Trophoblast cell (in vitro differentiated cells and primary cell): ENCODE results near the gene RNLS.
"Not testable (repeated sequence)": the region's sequence is repeated elsewhere in the genome, so short reads cannot be mapped to it uniquely, and the experiment has no call there.

ENCODE experiments used
- DNase-seq, 2 donors: peaks; one replicate each; pipeline ENCODE4 v3.0.0-alpha.2; 2016
- H2AFZ ChIP-seq: 2 replicates; pipeline ENCODE4 v1.6.1; 2013; ENCODE audit warnings: low read length, moderate library complexity, mild to moderate bottlenecking; ENCODE audit not compliant: insufficient read depth, poor library complexity
- H2AK5ac ChIP-seq: 2 replicates; pipeline ENCODE4 v1.6.1; 2013; ENCODE audit warnings: mild to moderate bottlenecking, low read length
- H2BK120ac ChIP-seq: 2 replicates; pipeline ENCODE4 v1.6.1; 2013; ENCODE audit warnings: low read length, mild to moderate bottlenecking, moderate library complexity; ENCODE audit not compliant: insufficient read depth, poor library complexity
- H2BK12ac ChIP-seq: 2 replicates; pipeline ENCODE4 v1.6.1; 2013; ENCODE audit warnings: mild to moderate bottlenecking, low read length, moderate library complexity
- H2BK5ac ChIP-seq: 2 replicates; pipeline ENCODE4 v1.6.1; 2013; ENCODE audit warnings: low read length, low read depth, moderate library complexity, mild to moderate bottlenecking; ENCODE audit not compliant: poor library complexity
- H3K14ac ChIP-seq: 2 replicates; pipeline ENCODE4 v1.6.1; 2013; ENCODE audit warnings: mild to moderate bottlenecking, low read length
- H3K18ac ChIP-seq: 2 replicates; pipeline ENCODE4 v1.6.1; 2013; ENCODE audit warnings: mild to moderate bottlenecking, low read length
- H3K23ac ChIP-seq: 2 replicates; pipeline ENCODE4 v1.6.1; 2013; ENCODE audit warnings: low read length
- H3K27ac ChIP-seq: 2 replicates; pipeline ENCODE4 v1.5.1; 2013; ENCODE audit warnings: low read depth, mild to moderate bottlenecking, inconsistent platforms, low read length, moderate library complexity
- H3K27me3 ChIP-seq: 2 replicates; pipeline ENCODE4 v1.6.1; 2013; ENCODE audit warnings: inconsistent platforms, mild to moderate bottlenecking, low read length, moderate library complexity; ENCODE audit not compliant: insufficient read depth
- H3K36me3 ChIP-seq, 2 experiments: 1 replicate in 1 of 2; 2 replicates in 1 of 2; pipeline ENCODE4 v1.6.1; 2013; ENCODE audit warnings: low read length in 2 of 2, mild to moderate bottlenecking in 2 of 2, moderate library complexity in 1 of 2; ENCODE audit not compliant: insufficient read depth in 2 of 2, control insufficient read depth in 1 of 2
- H3K4ac ChIP-seq: 2 replicates; pipeline ENCODE4 v1.6.1; 2013; ENCODE audit warnings: low read depth, mild to moderate bottlenecking, low read length, moderate library complexity
- H3K4me1 ChIP-seq, 2 experiments: 1 replicate in 1 of 2; 2 replicates in 1 of 2; pipeline ENCODE4 v1.6.1; 2013; ENCODE audit warnings: low read length in 2 of 2, mild to moderate bottlenecking in 2 of 2, moderate library complexity in 1 of 2; ENCODE audit not compliant: insufficient read depth in 2 of 2, control insufficient read depth in 1 of 2
- H3K4me2 ChIP-seq: 2 replicates; pipeline ENCODE4 v1.6.1; 2013; ENCODE audit warnings: inconsistent platforms, mild to moderate bottlenecking, low read length, moderate library complexity
- H3K4me3 ChIP-seq: 2 replicates; pipeline ENCODE4 v1.5.1; 2013; ENCODE audit warnings: mild to moderate bottlenecking, low read depth, low read length, inconsistent platforms
- H3K79me1 ChIP-seq: one replicate; pipeline ENCODE4 v1.6.1; 2013; ENCODE audit warnings: low read length
- H3K79me2 ChIP-seq: 2 replicates; pipeline ENCODE4 v1.6.1; 2013; ENCODE audit warnings: low read length, mild to moderate bottlenecking; ENCODE audit not compliant: control insufficient read depth, insufficient read depth, poor library complexity
- H3K9ac ChIP-seq: 2 replicates; pipeline ENCODE4 v1.6.1; 2013; ENCODE audit warnings: mild to moderate bottlenecking, low read length
- H3K9me3 ChIP-seq: 2 replicates; pipeline ENCODE4 v1.6.1; 2013; ENCODE audit warnings: low read depth, mild to moderate bottlenecking, control low read depth, inconsistent platforms, low read length; ENCODE audit not compliant: insufficient read depth
- H4K12ac ChIP-seq: 2 replicates; pipeline ENCODE4 v1.6.1; 2013; ENCODE audit warnings: low read depth, mild to moderate bottlenecking, low read length, moderate library complexity
- H4K8ac ChIP-seq: 2 replicates; pipeline ENCODE4 v1.6.1; 2013; ENCODE audit warnings: low read depth, mild to moderate bottlenecking, low read length, moderate library complexity
- H4K91ac ChIP-seq: one replicate; pipeline ENCODE4 v1.6.1; 2013; ENCODE audit warnings: low read depth, mild to moderate bottlenecking, low read length, moderate library complexity
- WGBS: extraction: QIAGEN DNeasy Blood & Tissue Kit; methylation state at CpG from one replicate; pipeline ENCODE4 v1.1.7; 2013; ENCODE audit warnings: missing lambda C conversion rate; ENCODE audit not compliant: insufficient read length, insufficient coverage; ENCODE audit errors: extremely low coverage; 5-methylcytosine and 5-hydroxymethylcytosine counted together

The RNLS gene

DNA sequence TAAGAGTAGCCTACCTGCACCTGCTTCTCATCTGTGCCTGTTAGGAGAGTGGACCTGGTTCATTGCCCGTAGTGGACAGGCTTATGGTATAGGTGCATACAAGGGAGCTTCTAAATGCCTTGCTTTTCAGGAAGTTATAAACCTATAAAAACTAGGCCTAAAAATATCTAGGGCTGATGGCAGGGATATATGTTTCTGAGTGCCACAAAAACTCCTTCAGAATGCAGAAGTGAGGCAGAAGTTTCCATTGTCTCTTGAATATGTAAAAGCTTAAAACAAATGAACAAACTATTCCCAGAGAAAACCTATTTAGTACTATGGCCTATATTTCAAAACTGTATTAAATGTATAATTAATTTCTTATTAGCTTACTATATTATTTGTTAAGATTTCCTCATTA is 91.8 kb downstream of the RNLS start:
- no peak overlapping the region for H3K23ac ChIP-seq
- no peaks in the 10 kb centered on the region for H3K4me1 ChIP-seq
- H3K79me1 ChIP-seq = no peaks in the 10 kb centered on the region
- no peak overlapping the region for H3K14ac ChIP-seq
- no peak overlapping the region for H4K8ac ChIP-seq
- no peak overlapping the region for H3K9ac ChIP-seq
- H2BK120ac ChIP-seq = no peak overlapping the region
- H3K9me3 ChIP-seq = no peaks in the 10 kb centered on the region
- no peak overlapping the region for H2BK5ac ChIP-seq
- no peaks in the 10 kb centered on the region for H3K79me2 ChIP-seq
- no peak overlapping the region for H2BK12ac ChIP-seq
- no peak overlapping the region for H2AFZ ChIP-seq
- H3K18ac ChIP-seq = no peak overlapping the region
- H3K4me2 ChIP-seq = no peak overlapping the region
- no peak overlapping the region for H3K27ac ChIP-seq
- no CpG with 5 or more reads among the region's 1 CpG for WGBS
- no peak overlapping the region for H2AK5ac ChIP-seq
- no peak overlapping the region for H4K12ac ChIP-seq
- no peak for DNase-seq
- no peaks in the 10 kb centered on the region for H3K27me3 ChIP-seq
- no peak overlapping the region for H3K4me3 ChIP-seq
- no peak overlapping the region for H3K4ac ChIP-seq
- H3K36me3 ChIP-seq = no peaks in the 10 kb centered on the region
- no peak overlapping the region for H4K91ac ChIP-seq

DNA sequence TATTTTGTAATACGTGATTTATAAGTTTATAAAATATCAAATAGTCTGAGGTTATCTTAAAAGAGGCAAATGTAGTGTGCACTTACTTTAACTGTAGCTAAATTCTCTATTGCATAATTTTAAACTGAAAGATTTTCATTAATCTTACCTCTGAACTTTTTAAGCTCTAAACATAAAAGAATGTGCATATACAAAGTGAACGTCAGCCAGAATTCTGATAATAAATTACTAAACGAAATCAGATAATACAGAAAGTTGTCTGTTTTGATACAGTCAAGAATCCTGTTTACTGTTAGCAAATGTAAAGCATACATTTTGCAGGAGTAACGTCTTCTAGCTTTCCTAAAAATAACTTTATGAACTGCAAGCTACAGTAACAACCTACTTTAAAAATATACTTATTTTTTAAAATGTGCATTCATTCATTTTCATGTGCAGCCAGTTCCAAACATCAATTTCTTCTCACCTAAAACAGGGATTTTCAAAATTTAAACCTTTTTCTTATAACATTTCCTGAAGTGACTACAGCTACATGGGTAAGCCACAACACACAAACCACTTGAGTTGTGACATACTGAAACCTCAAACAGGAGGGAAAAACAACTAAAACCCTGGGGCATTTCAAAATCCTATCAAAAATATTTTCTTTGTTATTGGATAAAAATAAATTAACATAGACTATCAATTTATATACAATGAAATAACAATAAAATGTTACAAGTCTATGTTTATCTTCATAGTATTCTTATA is 92.7 kb downstream of the RNLS start:
- WGBS = no CpG with 5 or more reads among the region's 4 CpGs

DNA sequence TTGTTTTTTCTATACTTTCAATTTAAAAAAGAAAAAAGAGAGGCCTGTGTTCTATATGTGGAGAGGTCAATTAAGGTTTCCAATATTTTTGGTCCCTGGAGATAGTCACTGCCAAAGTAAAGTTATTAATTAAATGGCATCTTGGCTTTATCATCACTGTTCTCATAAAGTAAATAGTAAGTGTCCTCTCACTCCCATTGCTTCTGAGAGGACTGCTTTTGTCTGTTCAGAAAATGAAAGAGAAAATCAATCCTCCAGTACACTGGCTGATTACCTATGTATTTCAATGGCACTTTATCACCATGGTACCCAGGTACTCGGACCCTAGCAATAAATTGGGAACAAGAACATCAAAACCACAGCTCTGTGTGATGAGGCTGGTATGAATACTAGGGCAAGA is 94.0 kb downstream of the RNLS start:
- Histone ChIP-seq H2BK5ac (no peak overlapping the region), H3K4me1 (no peaks in the 10 kb centered on the region), H3K27ac (no peak overlapping the region), H3K4me2 (no peak overlapping the region), H2AK5ac (no peak overlapping the region), H3K4ac (no peak overlapping the region), H4K91ac (no peak overlapping the region), H3K23ac (no peak overlapping the region), H4K8ac (no peak overlapping the region), H2AFZ (no peak overlapping the region), H3K4me3 (no peak overlapping the region), H3K36me3 (no peaks in the 10 kb centered on the region), H3K9ac (no peak overlapping the region), H3K9me3 (no peaks in the 10 kb centered on the region), H3K79me1 (no peaks in the 10 kb centered on the region), H3K18ac (no peak overlapping the region), H2BK12ac (no peak overlapping the region), H3K79me2 (no peaks in the 10 kb centered on the region), H2BK120ac (no peak overlapping the region), H3K27me3 (no peaks in the 10 kb centered on the region), H3K14ac (no peak overlapping the region), H4K12ac (no peak overlapping the region)
- WGBS = no CpG with 5 or more reads among the region's 1 CpG
- no peak for DNase-seq

More for the DNA sequence above, 92.7 kb downstream of the RNLS start:
- Histone ChIP-seq H3K4me3 (no peak overlapping the region), H3K23ac (no peak overlapping the region), H4K91ac (no peak overlapping the region), H3K4ac (no peak overlapping the region), H3K9ac (no peak overlapping the region), H3K79me1 (no peaks in the 10 kb centered on the region), H3K9me3 (no peaks in the 10 kb centered on the region), H3K27ac (no peak overlapping the region), H2BK12ac (no peak overlapping the region), H2BK120ac (no peak overlapping the region), H3K14ac (no peak overlapping the region), H3K27me3 (no peaks in the 10 kb centered on the region), H4K12ac (no peak overlapping the region), H4K8ac (no peak overlapping the region), H3K36me3 (no peaks in the 10 kb centered on the region), H3K4me2 (no peak overlapping the region), H3K4me1 (no peaks in the 10 kb centered on the region), H3K79me2 (no peaks in the 10 kb centered on the region), H2AK5ac (no peak overlapping the region), H2AFZ (no peak overlapping the region), H2BK5ac (no peak overlapping the region), H3K18ac (no peak overlapping the region)
- DNase-seq = no peak

DNA sequence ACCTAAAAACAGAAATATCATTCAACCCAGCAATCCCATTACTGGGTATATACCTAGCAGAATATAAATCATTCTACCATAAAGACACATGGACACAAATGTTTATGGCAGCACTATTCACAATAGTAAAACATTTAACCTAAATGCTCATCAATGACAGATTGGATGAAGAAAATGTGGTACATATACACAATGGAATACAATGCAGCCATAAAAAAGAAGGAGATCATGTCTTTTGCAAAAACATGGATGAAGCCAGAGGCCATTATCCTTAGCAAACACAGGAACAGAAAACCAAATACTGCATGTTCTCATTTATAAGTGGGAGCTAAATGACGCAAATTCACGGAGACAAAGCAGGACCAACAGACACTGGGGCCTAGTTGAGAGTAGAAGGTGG is 96.3 kb downstream of the RNLS start:
- H3K79me1 ChIP-seq, H2BK12ac ChIP-seq, H3K36me3 ChIP-seq, H4K8ac ChIP-seq, H3K27ac ChIP-seq, H3K18ac ChIP-seq, H3K9ac ChIP-seq, H2AK5ac ChIP-seq, H3K79me2 ChIP-seq, H3K23ac ChIP-seq, H3K4me3 ChIP-seq, H3K4me1 ChIP-seq, H3K9me3 ChIP-seq, H3K4ac ChIP-seq, H3K4me2 ChIP-seq, H2AFZ ChIP-seq, H4K91ac ChIP-seq, H2BK5ac ChIP-seq, H2BK120ac ChIP-seq, DNase-seq, H4K12ac ChIP-seq, H3K14ac ChIP-seq, H3K27me3 ChIP-seq: not testable (repeated sequence)
- WGBS = no CpG with 5 or more reads among the region's 2 CpGs
